IPS-18a (cell line): ENCODE measurements around the gene ITGB7.
A peak's percentile ranks its signal among the peaks of the same experiment; 100 is the strongest.

Source experiments
- H3K27ac ChIP-seq: one replicate; pipeline ENCODE4 v1.5.1; 2013; ENCODE audit warnings: low read length
- H3K27me3 ChIP-seq: one replicate; pipeline ENCODE4 v1.6.1; 2013; ENCODE audit warnings: mild to moderate bottlenecking, low read length; ENCODE audit not compliant: control insufficient read depth, insufficient read depth
- H3K36me3 ChIP-seq: one replicate; pipeline ENCODE4 v1.6.1; 2013; ENCODE audit warnings: low read depth, low read length; ENCODE audit not compliant: control insufficient read depth
- H3K4me1 ChIP-seq: one replicate; pipeline ENCODE4 v1.6.1; 2013; ENCODE audit warnings: low read depth, low read length; ENCODE audit not compliant: control insufficient read depth
- H3K4me3 ChIP-seq: one replicate; pipeline ENCODE4 v1.5.1; 2013; ENCODE audit warnings: low read length
- H3K9ac ChIP-seq: one replicate; pipeline ENCODE4 v1.6.1; 2013; ENCODE audit warnings: mild to moderate bottlenecking, low read length, moderate library complexity
- H3K9me3 ChIP-seq: one replicate; pipeline ENCODE4 v1.6.1; 2013; ENCODE audit warnings: low read depth, low read length; ENCODE audit not compliant: control insufficient read depth

The ITGB7 gene

DNA sequence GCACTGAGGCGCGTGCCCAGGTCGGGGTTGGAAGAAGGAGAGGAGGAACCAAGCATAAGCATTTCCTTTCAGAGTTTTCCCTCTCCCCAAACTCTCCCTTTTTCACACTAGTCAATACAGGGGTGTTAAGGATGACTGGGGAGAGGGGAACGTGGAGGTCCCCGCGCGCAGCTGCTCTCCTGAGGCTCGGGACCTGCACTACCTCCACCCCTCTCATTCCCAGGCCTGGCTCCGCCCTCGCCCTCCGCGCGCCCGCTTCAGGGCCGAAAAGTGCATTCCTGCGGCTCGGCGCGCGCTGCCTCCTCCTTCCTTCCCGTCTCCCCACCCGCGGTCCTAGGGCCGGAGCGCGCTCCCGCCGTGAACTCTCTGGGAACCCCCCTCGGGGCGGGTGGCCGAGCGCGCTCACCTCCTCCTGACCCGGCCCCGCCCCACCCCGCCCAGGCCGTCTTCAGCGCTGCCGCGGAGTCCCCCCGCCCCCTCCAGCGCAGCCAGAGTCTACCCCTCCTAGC, 13.7 kb upstream of the ITGB7 start:
- Histone ChIP-seq H3K4me1 (peaks cover 60% of the 10 kb centered on the region), H3K36me3 (no peaks in the 10 kb centered on the region), H3K27me3 (peaks cover 18% of the 10 kb centered on the region), H3K4me3 (peak overlapping the region; percentile 73), H3K27ac (no peak overlapping the region), H3K9ac (no peak overlapping the region), H3K9me3 (no peaks in the 10 kb centered on the region)

DNA sequence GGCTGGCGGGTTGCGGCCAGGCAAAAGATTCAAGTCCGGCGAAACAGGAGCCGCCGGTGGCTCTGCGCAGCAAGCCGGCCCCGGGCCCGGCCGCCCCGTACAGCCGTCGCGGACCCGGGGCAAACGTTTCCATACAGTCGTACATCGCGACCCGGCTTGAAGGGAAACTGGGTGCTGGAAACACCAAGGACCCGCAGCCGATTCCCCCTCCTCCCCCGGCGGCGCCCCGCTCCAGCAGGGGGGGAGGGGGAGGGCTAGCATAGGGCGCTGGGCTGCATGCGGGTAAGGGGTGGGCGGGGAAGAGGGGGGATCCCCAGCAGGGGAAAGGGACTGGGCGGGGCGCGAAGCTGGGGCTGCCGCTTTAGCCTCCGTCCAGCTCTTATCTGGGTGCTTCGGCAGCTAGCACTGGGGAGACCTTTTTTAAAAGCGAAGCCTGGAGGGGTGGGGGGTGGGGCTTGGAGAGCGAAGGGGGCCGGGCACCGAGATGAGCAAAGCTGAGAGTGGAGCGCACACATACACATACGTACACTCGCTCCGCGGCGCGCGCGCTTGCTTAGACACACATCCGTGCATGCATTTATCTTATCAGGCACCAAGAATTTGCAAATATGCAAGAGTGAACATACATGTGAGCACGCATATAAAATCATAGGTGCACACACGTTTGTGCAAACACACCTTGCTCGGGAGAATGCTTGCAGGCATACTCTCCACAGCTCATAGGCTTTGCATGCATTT, 13.1 kb upstream of the ITGB7 start:
- H3K27ac ChIP-seq: no peak overlapping the region
- peak overlapping the region; percentile 32 for H3K9ac ChIP-seq
- H3K4me3 ChIP-seq: peak overlapping the region; percentile 73
- no peaks in the 10 kb centered on the region for H3K9me3 ChIP-seq
- H3K36me3 ChIP-seq: no peaks in the 10 kb centered on the region
- H3K27me3 ChIP-seq: peaks cover 18% of the 10 kb centered on the region
- H3K4me1 ChIP-seq: peaks cover 60% of the 10 kb centered on the region

DNA sequence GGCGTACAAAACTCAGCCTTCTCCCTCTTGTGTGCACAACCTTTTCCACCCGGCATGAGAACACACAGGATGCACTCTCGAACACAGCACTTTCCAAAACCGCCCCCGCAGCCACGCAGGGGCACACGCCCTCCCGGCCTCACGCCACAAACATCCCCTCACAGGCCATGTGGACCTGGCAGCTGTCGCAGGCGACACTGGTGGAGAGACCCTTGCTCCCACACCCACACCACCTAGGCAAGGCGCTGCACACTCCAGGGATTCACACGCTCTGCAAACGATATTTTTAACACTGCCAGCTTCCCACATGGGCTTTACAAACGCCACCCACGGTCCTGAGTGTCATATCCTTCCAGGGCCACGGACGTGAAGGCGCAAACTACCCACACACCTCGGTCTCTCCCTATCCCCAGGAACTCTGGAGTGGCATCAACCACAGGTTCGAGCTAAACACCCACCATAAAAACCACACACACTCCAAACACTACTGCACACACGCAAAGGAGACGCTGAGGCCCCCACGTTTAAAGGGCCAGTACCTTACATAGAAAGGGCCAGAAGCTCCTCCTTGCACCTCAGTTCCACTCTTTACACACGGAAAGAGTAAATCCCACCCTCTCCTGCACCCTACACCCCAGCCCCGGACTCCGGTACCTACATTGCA, 12.4 kb upstream of the ITGB7 start:
- no peak overlapping the region for H3K27ac ChIP-seq
- H3K4me3 ChIP-seq: peak overlapping the region; percentile 73
- H3K9me3 ChIP-seq: no peaks in the 10 kb centered on the region
- H3K27me3 ChIP-seq: peaks cover 18% of the 10 kb centered on the region
- peak overlapping the region; percentile 32 for H3K9ac ChIP-seq
- peaks cover 58% of the 10 kb centered on the region for H3K4me1 ChIP-seq
- no peaks in the 10 kb centered on the region for H3K36me3 ChIP-seq

DNA sequence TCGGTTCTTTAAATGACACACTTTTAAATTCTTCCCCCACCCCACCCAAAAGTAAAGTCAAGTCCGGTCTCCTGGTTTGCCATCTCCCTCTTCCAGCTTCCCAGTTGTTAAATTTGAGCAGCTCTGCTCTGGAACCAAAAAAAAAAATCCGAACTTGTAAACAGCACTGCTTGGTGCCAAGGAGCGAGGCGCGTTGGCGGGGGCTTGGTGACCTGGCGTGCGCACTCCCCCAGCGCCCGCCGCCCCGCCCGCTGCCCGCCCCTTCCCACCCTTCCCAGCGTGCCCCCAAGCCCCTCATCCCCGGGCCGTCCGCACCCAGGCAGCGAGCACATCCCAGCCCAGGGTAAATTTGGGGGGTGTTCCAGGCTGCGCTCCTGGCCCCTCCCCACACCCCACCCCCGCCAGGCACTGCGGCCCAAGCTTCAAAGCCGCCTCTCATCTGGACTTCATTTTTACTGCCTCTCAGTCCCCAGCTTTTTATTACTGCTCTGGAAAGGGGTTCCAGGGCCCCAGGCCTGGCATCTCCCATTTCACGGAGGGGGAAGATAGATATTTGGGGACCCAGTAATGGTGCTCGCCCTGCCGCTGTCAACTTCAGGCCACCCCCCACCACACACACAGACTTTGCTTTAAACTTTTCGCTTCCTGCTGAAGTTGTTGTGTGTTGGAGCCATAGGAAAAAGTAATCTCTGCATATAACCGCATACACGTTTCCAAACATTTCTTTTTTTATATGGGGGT, 11.7 kb upstream of the ITGB7 start:
- peaks cover 53% of the 10 kb centered on the region for H3K4me1 ChIP-seq
- H3K4me3 ChIP-seq: peak overlapping the region; percentile 73
- no peak overlapping the region for H3K27ac ChIP-seq
- no peaks in the 10 kb centered on the region for H3K36me3 ChIP-seq
- H3K9ac ChIP-seq: peak overlapping the region; percentile 32
- peaks cover 14% of the 10 kb centered on the region for H3K27me3 ChIP-seq
- H3K9me3 ChIP-seq: no peaks in the 10 kb centered on the region

DNA sequence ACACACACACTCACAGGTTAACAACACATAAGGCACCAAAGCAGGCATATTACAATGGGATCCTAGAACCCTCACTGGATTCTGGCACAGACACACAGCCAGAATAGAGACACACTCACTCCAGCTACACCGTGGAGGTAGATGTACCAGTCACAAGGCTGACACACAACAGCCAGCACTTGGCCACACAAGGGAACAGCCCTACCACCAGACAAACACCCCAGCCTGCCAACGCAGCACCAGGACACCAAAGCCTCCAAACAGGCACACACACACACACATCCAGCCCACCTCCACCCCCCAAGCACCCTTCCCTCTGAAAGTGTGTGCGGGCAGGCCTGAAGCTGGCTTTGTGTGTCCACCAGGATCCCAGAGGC, 10.9 kb upstream of the ITGB7 start:
- Histone ChIP-seq H3K9ac (no peak overlapping the region), H3K4me3 (peak overlapping the region; percentile 73), H3K4me1 (peaks cover 52% of the 10 kb centered on the region), H3K9me3 (no peaks in the 10 kb centered on the region), H3K36me3 (peaks cover 2% of the 10 kb centered on the region), H3K27ac (no peak overlapping the region), H3K27me3 (peaks cover 14% of the 10 kb centered on the region)

DNA sequence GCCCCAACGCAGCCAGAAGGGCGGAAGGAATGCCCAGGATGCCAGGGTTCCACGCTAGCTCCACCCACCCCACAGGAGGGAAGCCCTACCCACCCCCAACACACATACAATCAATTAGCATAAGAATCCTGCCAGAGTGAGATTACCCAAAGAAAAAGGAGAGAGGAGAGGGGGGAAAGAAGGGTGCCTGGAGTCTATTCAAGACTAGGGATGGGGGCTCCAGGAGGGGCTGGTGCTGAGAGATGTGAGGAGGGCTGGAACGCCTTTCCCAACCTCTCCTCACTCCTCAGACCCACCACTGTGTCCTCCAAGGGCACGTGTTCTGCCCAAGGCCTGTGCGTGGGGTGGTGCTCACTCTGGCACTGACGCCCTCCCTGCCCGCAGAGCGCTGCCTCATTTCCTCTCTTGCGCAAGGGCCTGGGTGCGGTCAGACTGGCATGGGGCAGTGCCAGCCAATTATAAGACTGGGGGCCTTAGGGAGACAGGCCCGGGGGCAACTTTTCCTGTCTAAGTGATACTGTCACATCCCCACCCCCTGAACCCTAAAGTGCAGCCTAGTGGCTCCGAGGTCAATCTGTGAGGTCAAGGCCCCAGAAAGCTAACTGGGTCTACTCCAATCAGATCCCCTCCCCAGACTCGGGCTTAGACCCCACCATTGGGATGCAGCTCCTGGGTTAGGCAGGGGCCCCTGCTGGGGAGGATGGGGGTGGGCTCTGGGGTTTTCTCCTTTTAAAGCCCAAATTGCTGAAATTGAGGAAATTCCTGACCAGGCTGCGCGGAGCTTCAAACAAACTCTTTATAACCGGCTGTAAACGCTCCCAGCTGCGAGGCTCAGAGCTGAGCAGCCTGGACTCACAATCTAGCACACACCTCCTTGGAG, 10.2 kb upstream of the ITGB7 start:
- Histone ChIP-seq H3K27me3 (peaks cover 14% of the 10 kb centered on the region), H3K36me3 (peaks cover 8% of the 10 kb centered on the region), H3K9ac (peak overlapping the region; percentile 29), H3K4me1 (peaks cover 46% of the 10 kb centered on the region), H3K27ac (peak overlapping the region; percentile 70), H3K4me3 (peak overlapping the region; percentile 73), H3K9me3 (no peaks in the 10 kb centered on the region)

DNA sequence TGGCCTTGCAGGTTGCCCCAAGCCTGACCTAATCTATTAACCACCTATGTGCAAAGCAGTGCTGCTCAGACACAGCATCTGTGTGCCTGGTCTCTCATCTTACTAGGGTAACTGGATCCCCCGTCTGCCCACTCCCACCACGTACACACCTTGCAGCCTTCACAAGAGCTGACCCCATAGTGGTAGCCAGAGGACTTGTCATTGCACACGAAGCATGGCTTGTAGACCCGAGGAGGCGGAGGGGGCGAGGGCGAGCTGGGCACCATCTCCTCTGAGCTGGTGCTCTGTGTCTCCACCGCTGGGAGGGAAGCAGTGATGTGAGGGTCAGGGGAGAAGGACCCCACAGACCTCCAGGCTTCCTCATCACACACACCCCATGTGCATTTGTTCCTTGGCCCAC, 8.4 kb upstream of the ITGB7 start:
- H3K4me1 ChIP-seq: peaks cover 42% of the 10 kb centered on the region
- H3K27me3 ChIP-seq: peaks cover 14% of the 10 kb centered on the region
- no peak overlapping the region for H3K4me3 ChIP-seq
- no peaks in the 10 kb centered on the region for H3K9me3 ChIP-seq
- no peak overlapping the region for H3K9ac ChIP-seq
- H3K36me3 ChIP-seq: peaks cover 18% of the 10 kb centered on the region
- H3K27ac ChIP-seq: no peak overlapping the region

DNA sequence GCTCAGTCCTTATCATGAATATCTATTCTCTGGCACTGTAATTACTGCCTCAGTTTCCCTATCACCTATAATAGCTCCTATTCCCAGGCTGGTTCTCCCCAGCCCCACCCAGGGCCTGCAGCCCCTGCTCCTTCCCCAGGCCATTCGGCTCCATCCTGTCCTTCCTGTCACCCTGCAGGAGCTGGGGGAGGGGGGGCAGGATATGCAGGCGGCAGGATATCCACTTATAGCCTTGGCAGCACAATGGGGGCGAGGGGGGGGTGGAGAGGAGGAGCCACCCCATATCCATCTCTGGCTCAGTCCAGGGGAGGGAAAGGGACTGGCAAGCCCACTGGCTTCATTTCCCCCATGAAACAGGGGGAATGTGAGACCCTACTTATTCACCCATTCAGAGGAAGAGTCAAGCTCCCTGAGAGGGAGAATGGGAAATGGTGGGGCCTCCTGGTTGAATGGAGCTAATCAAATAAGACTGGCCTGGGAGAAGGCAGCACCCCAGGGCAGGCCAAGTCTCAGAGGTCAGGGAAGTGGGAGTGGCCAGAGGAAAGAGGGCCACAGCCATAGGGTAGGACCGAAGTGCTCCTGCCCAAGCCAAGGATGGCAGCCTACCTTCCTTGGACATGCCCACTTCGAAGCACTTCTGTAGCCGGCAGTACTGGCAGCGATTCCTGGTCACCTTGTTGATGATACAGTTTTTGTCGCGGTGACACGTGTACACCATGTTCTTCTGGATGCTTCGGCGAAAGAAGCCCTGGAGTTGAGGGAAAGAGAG, 7.8 kb upstream of the ITGB7 start:
- H3K27me3 ChIP-seq: peaks cover 14% of the 10 kb centered on the region
- H3K27ac ChIP-seq: no peak overlapping the region
- no peaks in the 10 kb centered on the region for H3K9me3 ChIP-seq
- H3K9ac ChIP-seq: no peak overlapping the region
- peaks cover 42% of the 10 kb centered on the region for H3K4me1 ChIP-seq
- peaks cover 18% of the 10 kb centered on the region for H3K36me3 ChIP-seq
- H3K4me3 ChIP-seq: no peak overlapping the region

DNA sequence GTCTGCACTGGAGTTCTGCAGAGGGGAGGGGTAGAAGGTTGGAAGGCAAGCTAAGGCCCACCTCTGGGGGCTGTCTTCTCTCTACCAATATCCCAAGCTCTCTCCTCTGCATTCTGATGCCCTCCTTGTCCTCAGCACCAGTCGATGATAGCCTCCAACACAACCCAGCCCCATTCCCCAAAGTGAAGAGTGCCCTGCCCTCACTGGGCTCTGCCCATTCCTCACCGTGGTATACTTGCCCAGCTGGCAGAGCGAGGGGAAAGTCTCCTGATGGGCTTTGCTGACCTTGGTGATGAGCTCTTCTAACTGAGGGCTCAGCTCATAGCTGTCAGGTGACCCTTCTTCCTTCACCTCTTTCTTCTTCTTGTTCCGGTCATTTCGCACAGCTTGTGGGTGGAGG, 7.2 kb upstream of the ITGB7 start:
- H3K36me3 ChIP-seq: peaks cover 18% of the 10 kb centered on the region
- no peaks in the 10 kb centered on the region for H3K9me3 ChIP-seq
- H3K27me3 ChIP-seq: peaks cover 8% of the 10 kb centered on the region
- no peak overlapping the region for H3K9ac ChIP-seq
- H3K4me1 ChIP-seq: peaks cover 42% of the 10 kb centered on the region
- no peak overlapping the region for H3K4me3 ChIP-seq
- H3K27ac ChIP-seq: no peak overlapping the region

DNA sequence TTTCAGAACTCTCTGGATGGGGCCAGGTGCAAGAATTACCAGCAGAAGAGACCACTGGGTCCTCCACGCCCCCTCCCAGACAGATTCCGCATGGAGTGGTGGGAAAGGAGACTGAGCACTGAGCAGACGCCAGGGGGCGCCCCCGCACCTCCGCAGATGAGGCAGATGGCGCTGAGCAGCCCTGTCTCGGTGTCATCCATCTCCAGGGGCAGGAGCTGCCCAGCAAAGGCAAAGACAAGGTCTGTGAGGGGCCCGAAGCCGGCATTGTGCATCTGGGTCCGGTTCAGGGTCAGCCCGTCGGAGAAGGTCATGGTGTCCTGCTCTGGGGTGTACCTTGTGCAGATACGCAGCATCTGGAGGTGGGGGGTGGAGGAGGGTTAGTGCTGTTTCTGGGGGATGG, 6.3 kb upstream of the ITGB7 start:
- Histone ChIP-seq H3K4me3 (no peak overlapping the region), H3K27me3 (peaks cover 2% of the 10 kb centered on the region), H3K9me3 (no peaks in the 10 kb centered on the region), H3K36me3 (peaks cover 18% of the 10 kb centered on the region), H3K27ac (no peak overlapping the region), H3K9ac (no peak overlapping the region), H3K4me1 (peaks cover 41% of the 10 kb centered on the region)
